Mesendoderm (in vitro differentiated cells): ENCODE data around the gene TSKU.

Experiments used
- DNase-seq: peaks from one replicate; pipeline ENCODE4 v3.0.0; 2013
- H2AK5ac ChIP-seq: 2 replicates; pipeline ENCODE4 v1.6.1; 2013; ENCODE audit warnings: low read length, inconsistent platforms
- H2BK120ac ChIP-seq: 2 replicates; pipeline ENCODE4 v1.6.1; 2013; ENCODE audit warnings: low read depth, mild to moderate bottlenecking, low read length, moderate library complexity, mixed read lengths
- H2BK15ac ChIP-seq: replicated peaks from 2 replicates; pipeline ENCODE4 v1.6.1; 2013; ENCODE audit warnings: low read depth, mild to moderate bottlenecking, moderate library complexity
- H2BK5ac ChIP-seq: 2 replicates; pipeline ENCODE4 v1.6.1; 2013; ENCODE audit warnings: low read length, inconsistent platforms
- H3K18ac ChIP-seq: 2 replicates; pipeline ENCODE4 v1.6.1; 2013; ENCODE audit warnings: mild to moderate bottlenecking, low read length, mixed read lengths
- H3K23ac ChIP-seq: one replicate; pipeline ENCODE4 v1.6.1; 2013; ENCODE audit warnings: low read length
- H3K27ac ChIP-seq: 2 replicates; pipeline ENCODE4 v1.5.1; 2013; ENCODE audit warnings: low read depth, mild to moderate bottlenecking, inconsistent platforms, low read length, moderate library complexity
- H3K27me3 ChIP-seq: 2 replicates; pipeline ENCODE4 v1.6.1; 2013; ENCODE audit warnings: low read length, control low read depth, mild to moderate bottlenecking, inconsistent platforms; ENCODE audit not compliant: insufficient read depth, poor library complexity
- H3K36me3 ChIP-seq: 2 replicates; pipeline ENCODE4 v1.6.1; 2013; ENCODE audit warnings: low read length, inconsistent platforms; ENCODE audit not compliant: control insufficient read depth, insufficient read depth
- H3K4ac ChIP-seq: one replicate; pipeline ENCODE4 v1.6.1; 2013; ENCODE audit warnings: low read depth, mild to moderate bottlenecking, low read length, moderate library complexity
- H3K4me1 ChIP-seq: 2 replicates; pipeline ENCODE4 v1.6.1; 2013; ENCODE audit warnings: low read depth, low read length, inconsistent platforms; ENCODE audit not compliant: control insufficient read depth
- H3K4me2 ChIP-seq: 2 replicates; pipeline ENCODE4 v1.6.1; 2013; ENCODE audit warnings: low read length
- H3K4me3 ChIP-seq: 2 replicates; pipeline ENCODE4 v1.5.1; 2013; ENCODE audit warnings: mild to moderate bottlenecking, low read length
- H3K56ac ChIP-seq: one replicate; pipeline ENCODE4 v1.6.1; 2013; ENCODE audit warnings: low read length
- H3K79me1 ChIP-seq: 2 replicates; pipeline ENCODE4 v1.6.1; 2013; ENCODE audit warnings: low read length, inconsistent platforms
- H3K79me2 ChIP-seq: 2 replicates; pipeline ENCODE4 v1.6.1; 2013; ENCODE audit warnings: mild to moderate bottlenecking, low read length; ENCODE audit not compliant: control insufficient read depth, insufficient read depth
- H3K9ac ChIP-seq: 2 replicates; pipeline ENCODE4 v1.6.1; 2013; ENCODE audit warnings: low read length, inconsistent platforms
- H4K5ac ChIP-seq: one replicate; pipeline ENCODE4 v1.6.1; 2013; ENCODE audit warnings: low read length
- H4K8ac ChIP-seq: one replicate; pipeline ENCODE4 v1.6.1; 2013; ENCODE audit warnings: low read depth, mild to moderate bottlenecking, control low read depth, low read length, moderate library complexity
- WGBS: extraction: QIAGEN DNeasy Blood & Tissue Kit; methylation state at CpG from one replicate; pipeline ENCODE4 v1.1.7; 2013; ENCODE audit warnings: low lambda C conversion rate, missing lambda C conversion rate; ENCODE audit not compliant: insufficient coverage; ENCODE audit errors: extremely low coverage; 5-methylcytosine and 5-hydroxymethylcytosine counted together

The TSKU gene

DNA sequence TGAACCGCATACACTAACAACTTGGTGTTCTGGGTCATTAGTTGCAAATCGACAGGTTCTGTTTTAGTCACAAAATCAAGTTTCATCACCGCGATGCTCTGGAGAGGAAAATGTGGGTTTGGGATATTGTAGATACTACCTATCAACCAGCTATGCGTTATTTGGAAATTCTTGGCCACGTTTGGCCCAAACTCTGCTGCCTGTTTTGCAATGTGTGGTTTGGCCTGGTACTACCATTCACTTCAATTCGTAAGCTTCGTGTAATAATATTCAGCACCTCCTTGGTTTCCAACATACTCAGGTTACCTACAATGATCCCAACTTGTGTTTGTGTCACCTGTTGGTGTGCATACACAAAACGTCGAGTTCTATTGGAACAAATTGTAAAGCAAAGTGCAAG, 61.4 kb downstream of the TSKU start:
- Histone ChIP-seq H3K23ac (no peak overlapping the region), H2BK120ac (no peak overlapping the region), H3K36me3 (no peaks in the 10 kb centered on the region), H2BK5ac (no peak overlapping the region), H3K27ac (no peak overlapping the region), H4K8ac (no peak overlapping the region), H4K5ac (no peak overlapping the region), H3K56ac (no peak overlapping the region), H3K79me2 (no peaks in the 10 kb centered on the region), H3K4me1 (no peaks in the 10 kb centered on the region), H2AK5ac (no peak overlapping the region), H3K4ac (no peak overlapping the region), H3K79me1 (no peaks in the 10 kb centered on the region), H3K9ac (no peak overlapping the region), H3K4me3 (no peak overlapping the region), H3K18ac (no peak overlapping the region), H3K4me2 (no peak overlapping the region), H3K27me3 (no peaks in the 10 kb centered on the region), H2BK15ac (no peak overlapping the region)
- no CpG with 5 or more reads among the region's 10 CpGs for WGBS
- DNase-seq = no peak

DNA sequence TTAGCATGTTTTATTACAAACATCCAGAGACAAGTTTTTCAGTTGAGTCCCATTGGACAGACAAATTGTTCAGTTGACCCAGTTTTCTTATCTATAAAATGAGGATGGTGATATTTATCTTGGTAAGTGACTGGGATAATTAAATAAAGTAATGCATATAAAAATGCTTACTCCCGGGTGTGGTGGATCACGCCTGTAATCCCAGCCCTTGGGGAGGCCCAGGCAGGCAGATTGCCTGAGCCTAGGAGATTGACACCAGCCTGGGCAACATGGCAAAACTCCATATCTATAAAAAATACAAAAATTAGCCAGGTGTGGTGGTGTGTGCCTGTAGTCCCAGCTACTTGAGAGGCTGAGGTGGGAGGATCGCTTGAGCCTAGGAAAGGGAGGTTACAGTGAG, 61.9 kb downstream of the TSKU start:
- DNase-seq = no peak
- no peaks in the 10 kb centered on the region for H3K79me2 ChIP-seq
- no CpG with 5 or more reads among the region's 3 CpGs for WGBS

DNA sequence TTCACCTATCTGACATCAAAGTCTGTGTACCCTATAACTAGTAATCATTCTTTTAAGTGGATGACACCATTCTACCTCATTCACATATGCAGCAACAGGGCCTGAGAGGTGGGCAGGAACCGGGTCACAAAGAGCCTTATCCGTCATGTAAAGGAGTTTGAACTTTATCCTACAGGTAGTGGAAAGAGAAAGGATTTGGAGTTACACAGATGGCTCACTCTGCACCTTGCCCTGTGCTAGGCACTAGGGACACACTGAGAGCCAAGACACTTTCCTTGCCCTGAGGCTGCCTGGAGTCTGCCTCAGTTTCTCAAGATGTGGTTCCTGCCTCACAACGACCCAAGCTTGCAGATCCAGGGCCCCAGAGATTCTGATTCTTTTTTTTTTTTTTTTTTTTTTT, 63.3 kb downstream of the TSKU start:
- Histone ChIP-seq H3K4me3 (no peak overlapping the region), H3K79me1 (no peaks in the 10 kb centered on the region), H3K27ac (no peak overlapping the region), H2BK120ac (no peak overlapping the region), H2BK5ac (no peak overlapping the region), H3K9ac (no peak overlapping the region), H4K5ac (no peak overlapping the region), H2AK5ac (no peak overlapping the region), H3K36me3 (no peaks in the 10 kb centered on the region), H3K4ac (no peak overlapping the region), H3K23ac (no peak overlapping the region), H3K79me2 (no peaks in the 10 kb centered on the region), H3K56ac (no peak overlapping the region), H3K4me1 (no peaks in the 10 kb centered on the region), H4K8ac (no peak overlapping the region), H3K4me2 (no peak overlapping the region), H2BK15ac (no peak overlapping the region), H3K18ac (no peak overlapping the region), H3K27me3 (no peaks in the 10 kb centered on the region)
- no CpG with 5 or more reads among the region's 3 CpGs for WGBS
- DNase-seq = no peak

More for the DNA sequence above, 61.9 kb downstream of the TSKU start:
- Histone ChIP-seq H3K4me2 (no peak overlapping the region), H3K36me3 (no peaks in the 10 kb centered on the region), H3K4me3 (no peak overlapping the region), H4K5ac (no peak overlapping the region), H3K79me1 (no peaks in the 10 kb centered on the region), H3K27ac (no peak overlapping the region), H3K18ac (no peak overlapping the region), H3K56ac (no peak overlapping the region), H4K8ac (no peak overlapping the region), H2BK120ac (no peak overlapping the region), H3K9ac (no peak overlapping the region), H2AK5ac (no peak overlapping the region), H2BK5ac (no peak overlapping the region), H3K27me3 (no peaks in the 10 kb centered on the region), H2BK15ac (no peak overlapping the region), H3K4me1 (no peaks in the 10 kb centered on the region), H3K23ac (no peak overlapping the region), H3K4ac (no peak overlapping the region)
